Measurements from ENCODE around the gene MAGI2. TPM values are rescaled to one million over a fixed set of nuclear protein-coding genes. Genes with fewer than 3 reads are reported as not detected.

MAGI2 gene
- total RNA-seq, 2 donors from 2014 or later, result 18.3 to 31.8 TPM

DNA sequence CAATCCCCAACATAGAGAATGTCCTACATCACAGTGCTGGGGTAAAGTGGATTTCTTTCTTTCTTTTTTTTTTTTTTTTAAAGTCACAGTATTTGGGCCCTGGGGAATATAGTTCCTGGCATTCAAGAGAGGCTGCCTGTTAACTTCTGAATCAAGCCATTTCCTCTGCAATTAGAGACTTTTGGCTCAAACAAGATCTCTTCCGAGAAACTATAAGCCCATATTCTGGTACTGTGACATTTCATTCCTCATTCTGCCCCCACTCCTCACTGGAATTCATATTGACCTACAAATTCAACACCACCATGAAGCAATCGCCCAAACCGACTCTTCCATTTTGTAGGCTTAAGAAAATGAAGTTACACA lies 1467.5 kb downstream of the MAGI2 start:
- H3K27me3 ChIP-seq (replicated peaks; ENCODE audit: insufficient read depth), result no peaks in the 10 kb centered on the region
- no peaks in the 10 kb centered on the region for H3K9me3 ChIP-seq
- peaks cover 0 to 15% of the 10 kb centered on the region in 2 donors for H3K4me1 ChIP-seq (ENCODE audit: control insufficient read depth in 1 of 2, low read depth in 2 of 2)
- H3K36me3 ChIP-seq, result no peaks in the 10 kb centered on the region
- peak overlapping the region; percentile 81 to 82 for H3K27ac ChIP-seq
- H3K4me3 ChIP-seq, result peak overlapping the region; percentile 59
- ATAC-seq (ENCODE audit: insufficient number of reproducible peaks, low FRiP score, low read depth) (peak; percentile 50), DNase-seq (ENCODE audit: low spot score) (no peak)
- TF ChIP-seq, protein P1, sequence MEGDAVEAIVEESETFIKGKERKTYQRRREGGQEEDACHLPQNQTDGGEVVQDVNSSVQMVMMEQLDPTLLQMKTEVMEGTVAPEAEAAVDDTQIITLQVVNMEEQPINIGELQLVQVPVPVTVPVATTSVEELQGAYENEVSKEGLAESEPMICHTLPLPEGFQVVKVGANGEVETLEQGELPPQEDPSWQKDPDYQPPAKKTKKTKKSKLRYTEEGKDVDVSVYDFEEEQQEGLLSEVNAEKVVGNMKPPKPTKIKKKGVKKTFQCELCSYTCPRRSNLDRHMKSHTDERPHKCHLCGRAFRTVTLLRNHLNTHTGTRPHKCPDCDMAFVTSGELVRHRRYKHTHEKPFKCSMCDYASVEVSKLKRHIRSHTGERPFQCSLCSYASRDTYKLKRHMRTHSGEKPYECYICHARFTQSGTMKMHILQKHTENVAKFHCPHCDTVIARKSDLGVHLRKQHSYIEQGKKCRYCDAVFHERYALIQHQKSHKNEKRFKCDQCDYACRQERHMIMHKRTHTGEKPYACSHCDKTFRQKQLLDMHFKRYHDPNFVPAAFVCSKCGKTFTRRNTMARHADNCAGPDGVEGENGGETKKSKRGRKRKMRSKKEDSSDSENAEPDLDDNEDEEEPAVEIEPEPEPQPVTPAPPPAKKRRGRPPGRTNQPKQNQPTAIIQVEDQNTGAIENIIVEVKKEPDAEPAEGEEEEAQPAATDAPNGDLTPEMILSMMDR (IDR thresholded peaks at IDR 0.05), result no peak

DNA sequence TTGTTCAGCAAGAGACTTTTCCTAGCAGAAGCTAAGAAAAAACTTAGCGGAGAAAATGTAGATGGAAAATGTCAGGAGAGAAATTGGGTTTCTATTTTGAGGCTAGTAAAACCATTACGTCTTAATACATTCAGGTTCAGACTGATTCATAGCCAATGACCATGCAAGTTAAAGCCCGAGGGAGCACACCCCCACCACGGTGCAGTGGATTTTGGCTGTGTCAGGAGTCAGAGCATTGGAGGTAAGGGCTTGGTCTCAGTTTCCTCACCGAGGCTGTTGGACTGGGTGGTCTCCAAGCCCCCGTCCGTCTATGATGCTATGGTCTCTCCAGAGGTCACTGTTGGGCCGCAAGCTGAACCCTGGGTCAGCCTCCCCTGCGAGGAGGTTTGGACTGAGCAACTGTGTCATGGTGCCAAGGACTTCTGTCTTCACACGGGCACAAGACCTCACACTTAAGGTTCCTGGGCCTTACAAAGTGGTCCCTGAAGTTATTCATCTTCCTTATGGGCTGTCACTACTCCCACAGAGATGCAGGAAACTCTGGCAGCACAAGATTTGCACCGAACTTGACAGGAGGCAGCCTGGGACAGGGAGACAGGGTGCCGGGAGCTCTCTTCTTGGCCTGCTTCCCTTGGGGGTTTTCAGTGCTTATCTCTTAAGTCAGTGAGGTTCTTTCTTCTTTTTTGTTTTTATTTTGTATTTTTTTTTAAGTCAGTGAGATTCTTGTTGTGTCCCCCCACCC lies 1468.1 kb downstream of the MAGI2 start:
- ATAC-seq (ENCODE audit: insufficient number of reproducible peaks, low FRiP score, low read depth), result peak; percentile 77
- peak; percentile 23 for DNase-seq (ENCODE audit: low spot score)
- TF ChIP-seq, protein P1 (IDR thresholded peaks at IDR 0.05), result no peak
- H3K4me3 ChIP-seq, result peak overlapping the region; percentile 59
- H3K4me1 ChIP-seq (ENCODE audit: control insufficient read depth in 1 of 2, low read depth in 2 of 2), result peaks cover 0 to 15% of the 10 kb centered on the region in 2 donors
- H3K36me3 ChIP-seq, result no peaks in the 10 kb centered on the region
- H3K27ac ChIP-seq, result peak overlapping the region; percentile 81 to 82
- H3K9me3 ChIP-seq, result no peaks in the 10 kb centered on the region
- no peaks in the 10 kb centered on the region for H3K27me3 ChIP-seq (replicated peaks; ENCODE audit: insufficient read depth)

DNA sequence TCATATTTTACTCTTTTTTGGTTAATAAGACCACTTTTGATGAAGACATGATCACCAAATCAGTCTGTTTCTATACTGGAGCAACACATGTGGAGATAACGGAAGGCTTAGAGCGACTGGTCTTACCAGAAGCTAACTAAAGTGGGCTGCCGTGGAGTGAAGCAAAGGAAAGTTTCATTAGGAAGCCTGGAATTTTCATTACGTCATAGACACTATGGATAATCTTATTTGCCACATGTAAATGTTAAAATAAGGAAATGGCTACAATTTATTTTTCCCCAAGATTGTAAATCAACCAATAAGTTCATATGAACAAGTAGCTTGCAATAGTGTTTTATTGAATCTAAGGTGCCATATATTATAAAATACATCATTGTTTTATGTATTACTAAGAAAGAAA lies 1469.5 kb downstream of the MAGI2 start:
- no peak overlapping the region for H3K4me3 ChIP-seq
- H3K27me3 ChIP-seq (replicated peaks; ENCODE audit: insufficient read depth), result no peaks in the 10 kb centered on the region
- H3K27ac ChIP-seq, result no peak overlapping the region
- ATAC-seq (ENCODE audit: insufficient number of reproducible peaks, low FRiP score, low read depth), result no peak
- no peaks in the 10 kb centered on the region for H3K9me3 ChIP-seq
- TF ChIP-seq, protein P1 (IDR thresholded peaks at IDR 0.05), result no peak
- no peak for DNase-seq (ENCODE audit: low spot score)
- peaks cover 0 to 15% of the 10 kb centered on the region in 2 donors for H3K4me1 ChIP-seq (ENCODE audit: control insufficient read depth in 1 of 2, low read depth in 2 of 2)
- H3K36me3 ChIP-seq, result no peaks in the 10 kb centered on the region

DNA sequence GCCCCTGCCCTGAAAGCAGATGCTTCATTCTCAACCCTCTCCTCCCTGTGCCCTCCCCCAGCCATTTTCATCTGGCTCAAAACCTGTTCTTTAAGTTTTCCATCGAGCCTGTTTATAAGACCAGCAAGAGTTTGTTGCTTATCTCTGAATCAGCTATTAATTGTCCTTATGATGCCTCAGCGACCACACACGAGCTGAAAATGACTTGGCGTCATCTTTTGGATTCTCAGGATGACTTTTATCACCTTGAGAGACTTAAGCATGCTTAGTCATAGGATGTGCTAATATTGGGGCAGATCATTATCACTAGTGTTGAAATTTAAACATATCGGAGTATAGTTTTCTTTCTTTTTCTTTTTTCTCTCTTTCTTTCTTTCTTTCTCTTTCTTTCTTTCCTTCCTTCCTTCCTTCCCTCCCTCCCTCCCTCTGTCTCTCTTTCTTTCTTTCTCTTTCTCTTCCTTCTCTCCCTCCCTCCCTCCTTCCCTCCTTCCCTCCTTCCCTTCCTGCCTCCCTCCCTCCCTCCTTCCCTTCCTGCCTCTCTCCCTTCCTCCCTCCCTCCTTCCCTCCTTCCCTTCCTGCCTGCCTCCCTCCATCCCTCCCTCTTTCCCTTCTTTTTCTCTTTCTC lies 1470.4 kb downstream of the MAGI2 start:
- Histone ChIP-seq H3K36me3 (no peaks in the 10 kb centered on the region), H3K9me3 (no peaks in the 10 kb centered on the region), H3K27me3 (replicated peaks; ENCODE audit: insufficient read depth) (no peaks in the 10 kb centered on the region), H3K4me3 (no peak overlapping the region), H3K27ac (no peak overlapping the region), H3K4me1 (ENCODE audit: control insufficient read depth in 1 of 2, low read depth in 2 of 2) (peaks cover 0 to 15% of the 10 kb centered on the region in 2 donors)
- TF ChIP-seq, protein P1 (IDR thresholded peaks at IDR 0.05), result no peak
- ATAC-seq (ENCODE audit: insufficient number of reproducible peaks, low FRiP score, low read depth), result no peak
- DNase-seq (ENCODE audit: low spot score), result no peak

DNA sequence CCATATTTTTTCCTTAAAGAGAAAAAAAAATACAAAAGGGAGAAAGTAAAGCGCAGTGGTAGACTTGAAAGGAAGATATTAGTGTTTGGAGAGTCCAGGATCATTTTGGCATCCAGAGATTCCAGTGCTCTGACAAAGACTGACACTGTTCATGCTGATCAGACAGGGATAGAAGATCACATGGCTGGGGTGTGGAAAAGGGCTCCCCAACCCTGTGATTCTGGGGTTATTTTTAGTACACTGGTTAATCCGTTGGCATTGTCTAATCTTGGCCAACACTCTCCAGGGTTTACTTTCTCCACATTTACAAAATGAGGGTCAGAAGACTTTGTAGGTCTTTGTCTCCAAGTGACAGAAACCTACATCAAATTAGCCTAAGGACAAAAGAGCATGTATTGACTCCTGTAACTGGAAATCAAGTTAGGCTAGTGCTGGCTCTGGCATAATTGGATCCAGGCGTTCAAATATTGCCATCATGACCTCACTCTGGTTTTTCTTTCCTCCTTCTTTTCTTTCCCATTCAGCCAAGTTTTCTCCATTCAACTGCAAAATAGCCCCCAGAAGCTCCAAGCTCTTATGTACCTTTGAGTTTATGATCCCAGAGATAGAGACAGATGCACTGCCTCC lies 1473.3 kb downstream of the MAGI2 start:
- TF ChIP-seq, protein P1 (IDR thresholded peaks at IDR 0.05), result no peak
- Histone ChIP-seq H3K27me3 (replicated peaks; ENCODE audit: insufficient read depth) (no peaks in the 10 kb centered on the region), H3K4me3 (no peak overlapping the region), H3K27ac (no peak overlapping the region), H3K36me3 (no peaks in the 10 kb centered on the region), H3K9me3 (no peaks in the 10 kb centered on the region), H3K4me1 (ENCODE audit: control insufficient read depth in 1 of 2, low read depth in 2 of 2) (peaks cover 0 to under 1% of the 10 kb centered on the region in 2 donors)
- DNase-seq (ENCODE audit: low spot score), result no peak
- ATAC-seq (ENCODE audit: insufficient number of reproducible peaks, low FRiP score, low read depth), result no peak
